ENCODE measurements around the gene SDCBP2. TPM values are rescaled to one million over a fixed set of nuclear protein-coding genes. Genes with fewer than 3 reads are reported as not detected.
"Not testable (repeated sequence)": the region's sequence is repeated elsewhere in the genome, so short reads cannot be mapped to it uniquely, and the experiment has no call there.

Gene SDCBP2
- total and polyA plus RNA-seq, 2 donors from 2014 or later = 10.3 to 18.3 TPM

- intact Hi-C loops (cut with DNase I) = no loop called here
These were observed 17.5 kb upstream of the SDCBP2 start for GRCh38 chr20:1346315-1346969.

GRCh38 chr20:1345756-1346093 lies 16.8 kb upstream of the SDCBP2 start:
- intact Hi-C loops (cut with DNase I) = no loop called here
- no peak overlapping the region for H3K27ac ChIP-seq (ENCODE audit: low read depth in 2 of 2, low read length in 2 of 2)
- H3K4me1 ChIP-seq (ENCODE audit: control insufficient read depth in 2 of 3, insufficient read depth in 2 of 3, low read depth in 1 of 3, low read length in 3 of 3) = no peaks in the 10 kb centered on the region
- FAIRE-seq = no peak
- peaks cover 0 to 3% (median 0%) of the 10 kb centered on the region in 3 donors for H3K9me3 ChIP-seq (ENCODE audit: control insufficient read depth in 2 of 3, insufficient read depth in 1 of 3, low read length in 3 of 3)
- no peaks in the 10 kb centered on the region for H3K27me3 ChIP-seq (ENCODE audit: control insufficient read depth, insufficient read depth, low read length)
- no peak for DNase-seq
- no peaks in the 10 kb centered on the region for H3K36me3 ChIP-seq (ENCODE audit: control insufficient read depth in 2 of 3, insufficient read depth in 3 of 3, low read length in 3 of 3)
- TF ChIP-seq CTCF (IDR thresholded peaks at IDR 0.05; ENCODE audit: borderline replicate concordance, extremely low read depth, insufficient read depth) = no peak
- no peak overlapping the region for H3K9ac ChIP-seq (ENCODE audit: low read length in 3 of 3)
- H3K4me3 ChIP-seq (ENCODE audit: low read length in 3 of 3) = no peak overlapping the region

More at GRCh38 chr20:1346315-1346969, 17.5 kb upstream of the SDCBP2 start:
- no peak for TF ChIP-seq CTCF (IDR thresholded peaks at IDR 0.05; ENCODE audit: borderline replicate concordance, extremely low read depth, insufficient read depth)
- Histone ChIP-seq H3K4me3 (ENCODE audit: low read length in 3 of 3) (no peak overlapping the region), H3K9me3 (ENCODE audit: control insufficient read depth in 2 of 3, insufficient read depth in 1 of 3, low read length in 3 of 3) (peaks cover 0 to 3% (median 0%) of the 10 kb centered on the region in 3 donors), H3K9ac (ENCODE audit: low read length in 3 of 3) (no peak overlapping the region), H3K36me3 (ENCODE audit: control insufficient read depth in 2 of 3, insufficient read depth in 3 of 3, low read length in 3 of 3) (no peaks in the 10 kb centered on the region), H3K27me3 (ENCODE audit: control insufficient read depth, insufficient read depth, low read length) (no peaks in the 10 kb centered on the region), H3K4me1 (ENCODE audit: control insufficient read depth in 2 of 3, insufficient read depth in 2 of 3, low read depth in 1 of 3, low read length in 3 of 3) (no peaks in the 10 kb centered on the region), H3K27ac (ENCODE audit: low read depth in 2 of 2, low read length in 2 of 2) (no peak overlapping the region)
- FAIRE-seq (no peak), DNase-seq (no peak)

GRCh38 chr20:1345030-1345755 lies 16.3 kb upstream of the SDCBP2 start:
- Histone ChIP-seq H3K27me3 (ENCODE audit: control insufficient read depth, insufficient read depth, low read length) (no peaks in the 10 kb centered on the region), H3K4me3 (ENCODE audit: low read length in 3 of 3) (no peak overlapping the region), H3K9ac (ENCODE audit: low read length in 3 of 3) (no peak overlapping the region), H3K27ac (ENCODE audit: low read depth in 2 of 2, low read length in 2 of 2) (no peak overlapping the region), H3K9me3 (ENCODE audit: control insufficient read depth in 2 of 3, insufficient read depth in 1 of 3, low read length in 3 of 3) (peaks cover 0 to 3% (median 0%) of the 10 kb centered on the region in 3 donors), H3K36me3 (ENCODE audit: control insufficient read depth in 2 of 3, insufficient read depth in 3 of 3, low read length in 3 of 3) (no peaks in the 10 kb centered on the region), H3K4me1 (ENCODE audit: control insufficient read depth in 2 of 3, insufficient read depth in 2 of 3, low read depth in 1 of 3, low read length in 3 of 3) (no peaks in the 10 kb centered on the region)
- no peak for FAIRE-seq
- TF ChIP-seq CTCF (IDR thresholded peaks at IDR 0.05; ENCODE audit: borderline replicate concordance, extremely low read depth, insufficient read depth) = no peak
- no peak for DNase-seq
- intact Hi-C loops (cut with DNase I) = no loop called here

GRCh38 chr20:1343446-1344124 lies 14.6 kb upstream of the SDCBP2 start:
- not testable (repeated sequence) for H3K4me3 ChIP-seq (ENCODE audit: low read length in 3 of 3); FAIRE-seq; DNase-seq

More at GRCh38 chr20:1343446-1344124, 14.6 kb upstream of the SDCBP2 start:
- H3K36me3 ChIP-seq (ENCODE audit: control insufficient read depth in 2 of 3, insufficient read depth in 3 of 3, low read length in 3 of 3); intact Hi-C loops (cut with DNase I); H3K27me3 ChIP-seq (ENCODE audit: control insufficient read depth, insufficient read depth, low read length); H3K9me3 ChIP-seq (ENCODE audit: control insufficient read depth in 2 of 3, insufficient read depth in 1 of 3, low read length in 3 of 3); H3K9ac ChIP-seq (ENCODE audit: low read length in 3 of 3); H3K27ac ChIP-seq (ENCODE audit: low read depth in 2 of 2, low read length in 2 of 2); H3K4me1 ChIP-seq (ENCODE audit: control insufficient read depth in 2 of 3, insufficient read depth in 2 of 3, low read depth in 1 of 3, low read length in 3 of 3): not testable (repeated sequence)

Measured in kidney (tissue), 14 donors.